Endothelial cell of umbilical vein (primary cell): ENCODE data around the gene URAD. TPM values are rescaled to one million over a fixed set of nuclear protein-coding genes. Genes with fewer than 3 reads are reported as not detected.

Experiments used
- BruUV-seq: library from RNA; stranded (reverse); fragments of 400-500 nt; replicated peaks from 2 replicates; lab custom pipeline; 2021; lab: Mats Ljungman, UMichigan
- CTCF ChIA-PET: fragments of 300-600, 350-600 bp; sonication (Branson Sonifier 250); formaldehyde crosslinking; loops from one replicate; lab custom pipeline; 2021; ENCODE audit warnings: antibody characterized with exemption, inconsistent platforms; lab: Charles Lee
- POLR2A ChIA-PET: fragments of 300-600, 350-600 bp; sonication (Branson Sonifier 250); formaldehyde crosslinking; loops from one replicate; lab custom pipeline; 2021; ENCODE audit warnings: antibody characterized with exemption, inconsistent platforms; lab: Charles Lee
- DNase-seq: peaks from one replicate; pipeline ENCODE4 v3.0.0-alpha.2; 2011; ENCODE audit warnings: low read depth, low spot score
- FAIRE-seq: peaks from 2 replicates; lab custom pipeline; 2011; peaks lifted over from hg19 to GRCh38; lab: Jason Lieb, UNC
- H2AFZ ChIP-seq: 2 replicates; pipeline ENCODE4 v1.6.0; 2012; ENCODE audit warnings: low read depth, low read length, control low read depth, inconsistent platforms
- H3K27ac ChIP-seq: 2 replicates; pipeline ENCODE4 v1.5.1; 2011; ENCODE audit warnings: low read depth, mild to moderate bottlenecking, control low read depth, low read length, moderate library complexity; ENCODE audit not compliant: insufficient read depth
- H3K27me3 ChIP-seq, 2 experiments: 2 replicates each; pipeline versions ENCODE4 v1.6.0 to v1.6.1; 2011; ENCODE audit warnings: low read length in 2 of 2, mixed read lengths in 1 of 2; ENCODE audit not compliant: control insufficient read depth in 2 of 2, insufficient read depth in 2 of 2
- H3K36me3 ChIP-seq, 2 experiments: 2 replicates in 1 of 2; 3 replicates in 1 of 2; pipeline ENCODE4 v1.5.1; 2011; ENCODE audit warnings: low read length in 2 of 2, mild to moderate bottlenecking in 1 of 2, moderate library complexity in 1 of 2; ENCODE audit not compliant: control insufficient read depth in 2 of 2, insufficient read depth in 2 of 2; ENCODE audit errors: extremely low read depth in 1 of 2
- H3K4me1 ChIP-seq: 3 replicates; pipeline ENCODE4 v1.5.1; 2011; ENCODE audit warnings: mild to moderate bottlenecking, low read length; ENCODE audit not compliant: control insufficient read depth, insufficient read depth; ENCODE audit errors: extremely low read depth
- H3K4me2 ChIP-seq: 2 replicates; pipeline ENCODE4 v1.6.1; 2011; ENCODE audit warnings: low read length, control low read depth, mixed read lengths; ENCODE audit not compliant: insufficient read depth
- H3K4me3 ChIP-seq, 3 experiments: fragments of 200-600 bp in 1 of 3; sonication (generic), shearing (Covaris generic) in 1 of 3; replicated peaks in 1 of 3; 2 replicates each; pipeline ENCODE4 v1.5.1; 2011 to 2016; ENCODE audit warnings: control low read depth in 3 of 3, low read length in 3 of 3, mild to moderate bottlenecking in 2 of 3, inconsistent platforms in 1 of 3, low read depth in 1 of 3, moderate library complexity in 1 of 3; ENCODE audit not compliant: insufficient read depth in 1 of 3
- H3K79me2 ChIP-seq: 2 replicates; pipeline ENCODE4 v1.6.0; 2012; ENCODE audit warnings: low read length, inconsistent platforms; ENCODE audit not compliant: control insufficient read depth, insufficient read depth
- H3K9ac ChIP-seq: replicated peaks from 2 replicates; pipeline ENCODE3; 2011; ENCODE audit warnings: low read length, control low read depth; ENCODE audit not compliant: insufficient read depth; ENCODE audit errors: extremely low read depth
- H3K9me1 ChIP-seq: replicated peaks from 3 replicates; pipeline ENCODE4 v1.6.0; 2011; ENCODE audit warnings: mild to moderate bottlenecking, low read length; ENCODE audit not compliant: control insufficient read depth, insufficient read depth; ENCODE audit errors: extremely low read depth
- H3K9me3 ChIP-seq: replicated peaks from 2 replicates; pipeline ENCODE4 v1.5.1; 2012; ENCODE audit warnings: low read length, inconsistent platforms; ENCODE audit not compliant: control insufficient read depth, insufficient read depth
- H4K20me1 ChIP-seq: replicated peaks from 2 replicates; pipeline ENCODE3; 2011; ENCODE audit warnings: mild to moderate bottlenecking, low read length; ENCODE audit not compliant: control insufficient read depth, insufficient read depth; ENCODE audit errors: extremely low read depth
- EZH2 ChIP-seq: IDR thresholded peaks from 2 replicates; pipeline ENCODE4 v1.6.1; 2012; ENCODE audit warnings: borderline replicate concordance, low read depth, mild to moderate bottlenecking, moderate library complexity, low read length, inconsistent platforms; ENCODE audit not compliant: severe bottlenecking
- FOS ChIP-seq: IDR thresholded peaks from 2 replicates; pipeline ENCODE4 v1.6.1; 2011; ENCODE audit warnings: mild to moderate bottlenecking, low read length, moderate library complexity, borderline replicate concordance; ENCODE audit not compliant: insufficient read depth
- GATA2 ChIP-seq: IDR thresholded peaks from 2 replicates; pipeline ENCODE4 v1.7.0; 2011; ENCODE audit warnings: low read depth, mild to moderate bottlenecking, moderate library complexity, mixed read lengths, low read length; ENCODE audit not compliant: insufficient read length, insufficient read depth
- JUN ChIP-seq: IDR thresholded peaks from 2 replicates; pipeline ENCODE4 v1.6.1; 2011; ENCODE audit warnings: borderline replicate concordance, low read depth; ENCODE audit not compliant: insufficient read length, insufficient read depth
- MAX ChIP-seq: IDR thresholded peaks from 2 replicates; pipeline ENCODE4 v1.6.1; 2011; ENCODE audit not compliant: insufficient read depth, insufficient read length
- MYC ChIP-seq: IDR thresholded peaks from one replicate; pipeline ENCODE4 v1.6.1; 2011; ENCODE audit warnings: mild to moderate bottlenecking, low read depth, low read length
- POLR2A ChIP-seq: IDR thresholded peaks from 2 replicates; pipeline ENCODE4 v1.6.1; 2012; ENCODE audit warnings: low read depth, mild to moderate bottlenecking, control low read depth, low read length
- POLR2AphosphoS5 ChIP-seq: IDR thresholded peaks from 2 replicates; pipeline ENCODE4 v1.6.1; 2012; ENCODE audit warnings: low read depth, mild to moderate bottlenecking, control low read depth, low read length, moderate library complexity; ENCODE audit not compliant: insufficient read depth
- dilution Hi-C: fragments of 300-500 bp; cut with MboI; formaldehyde crosslinking; loops from one replicate; pipeline ENCODE4 v1.15.0; 2019; ENCODE audit warnings: low sequenced_read_pairs; ENCODE audit not compliant: extremely low pct_ligation_motif_present
- intact Hi-C: fragments of 100-400 bp; cut with micrococcal nuclease; formaldehyde crosslinking; loops from one replicate; pipeline ENCODE4 v1.10.0; 2022
- polyA plus RNA-seq, 4 experiments: library from polyadenylated mRNA; depleted of rRNA in 3 of 4; stranded (reverse) in 3 of 4; unstranded in 1 of 4; fragments of >200 nt; gene quantifications; 2 replicates each; pipeline versions ENCODE4 v1.2.1 to v1.2.3, GENCODE V29; 2011 to 2012; ENCODE audit warnings: missing spikeins in 1 of 4
- total RNA-seq: library from RNA; stranded (reverse); gene quantifications from 2 replicates; pipeline ENCODE4 v1.2.3, GENCODE V29; 2021
- TF ChIP-seq, protein P1 (sequence below), 2 donors: IDR thresholded peaks; 1 replicate in 1 of 2; 2 replicates in 1 of 2; pipeline ENCODE4 v1.5.1; 2011; ENCODE audit warnings: low read length in 2 of 2, mild to moderate bottlenecking in 2 of 2, moderate library complexity in 2 of 2, control low read depth in 1 of 2, inconsistent platforms in 1 of 2, low read depth in 1 of 2; ENCODE audit not compliant: insufficient read depth in 1 of 2; ENCODE audit errors: extremely low read depth in 1 of 2

URAD gene
- total and polyA plus RNA-seq, 2 donors (not counting 3 experiments of a cell fraction or from before 2014, with no cell fraction given) = not detected

GRCh38 chr13:27972478-27972820, 16.0 kb downstream of the URAD start:
- Histone ChIP-seq H3K79me2 (no peaks in the 10 kb centered on the region), H3K27me3 (peaks cover 88 to 99% of the 10 kb centered on the region in 2 experiments), H3K9me1 (no peaks in the 10 kb centered on the region), H3K4me3 (no peak overlapping the region), H3K4me1 (no peaks in the 10 kb centered on the region), H3K9ac (no peak overlapping the region), H3K27ac (no peak overlapping the region), H3K9me3 (no peaks in the 10 kb centered on the region), H3K36me3 (no peaks in the 10 kb centered on the region), H2AFZ (no peak overlapping the region), H3K4me2 (no peak overlapping the region), H4K20me1 (no peaks in the 10 kb centered on the region)
- DNase-seq (no peak), FAIRE-seq (no peak)
- intact Hi-C loops (no loop called here), dilution Hi-C loops (no loop called here)
- ChIA-PET CTCF (interaction anchor here (1.8 to 3.3 kb wide), 2 partner anchors 12 to 19 kb away, joined by 4 to 11 read pairs (median 7); no protein-coding TSS in a partner anchor), POLR2A (no interaction called here)
- BruUV-seq = no TSS peak
- no peak for TF ChIP-seq MYC
- TF ChIP-seq GATA2 = no peak
- no peak for TF ChIP-seq POLR2A
- TF ChIP-seq, protein P1, sequence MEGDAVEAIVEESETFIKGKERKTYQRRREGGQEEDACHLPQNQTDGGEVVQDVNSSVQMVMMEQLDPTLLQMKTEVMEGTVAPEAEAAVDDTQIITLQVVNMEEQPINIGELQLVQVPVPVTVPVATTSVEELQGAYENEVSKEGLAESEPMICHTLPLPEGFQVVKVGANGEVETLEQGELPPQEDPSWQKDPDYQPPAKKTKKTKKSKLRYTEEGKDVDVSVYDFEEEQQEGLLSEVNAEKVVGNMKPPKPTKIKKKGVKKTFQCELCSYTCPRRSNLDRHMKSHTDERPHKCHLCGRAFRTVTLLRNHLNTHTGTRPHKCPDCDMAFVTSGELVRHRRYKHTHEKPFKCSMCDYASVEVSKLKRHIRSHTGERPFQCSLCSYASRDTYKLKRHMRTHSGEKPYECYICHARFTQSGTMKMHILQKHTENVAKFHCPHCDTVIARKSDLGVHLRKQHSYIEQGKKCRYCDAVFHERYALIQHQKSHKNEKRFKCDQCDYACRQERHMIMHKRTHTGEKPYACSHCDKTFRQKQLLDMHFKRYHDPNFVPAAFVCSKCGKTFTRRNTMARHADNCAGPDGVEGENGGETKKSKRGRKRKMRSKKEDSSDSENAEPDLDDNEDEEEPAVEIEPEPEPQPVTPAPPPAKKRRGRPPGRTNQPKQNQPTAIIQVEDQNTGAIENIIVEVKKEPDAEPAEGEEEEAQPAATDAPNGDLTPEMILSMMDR (IDR thresholded peaks at IDR 0.05; ENCODE audit: extremely low read depth in 1 of 2, insufficient read depth in 1 of 2, low read depth in 1 of 2, low read length in 2 of 2) = no peak
- no peak for TF ChIP-seq MAX
- no peak for TF ChIP-seq FOS
- no peak for TF ChIP-seq EZH2
- no peak for TF ChIP-seq POLR2AphosphoS5
- TF ChIP-seq JUN = no peak
